Measurements from ENCODE around the gene IQCH.
A peak's percentile ranks its signal among the peaks of the same experiment; 100 is the strongest.

- TF ChIP-seq POLR2A (IDR thresholded peaks at IDR 0.05) = no peak
- TF ChIP-seq, protein P1, sequence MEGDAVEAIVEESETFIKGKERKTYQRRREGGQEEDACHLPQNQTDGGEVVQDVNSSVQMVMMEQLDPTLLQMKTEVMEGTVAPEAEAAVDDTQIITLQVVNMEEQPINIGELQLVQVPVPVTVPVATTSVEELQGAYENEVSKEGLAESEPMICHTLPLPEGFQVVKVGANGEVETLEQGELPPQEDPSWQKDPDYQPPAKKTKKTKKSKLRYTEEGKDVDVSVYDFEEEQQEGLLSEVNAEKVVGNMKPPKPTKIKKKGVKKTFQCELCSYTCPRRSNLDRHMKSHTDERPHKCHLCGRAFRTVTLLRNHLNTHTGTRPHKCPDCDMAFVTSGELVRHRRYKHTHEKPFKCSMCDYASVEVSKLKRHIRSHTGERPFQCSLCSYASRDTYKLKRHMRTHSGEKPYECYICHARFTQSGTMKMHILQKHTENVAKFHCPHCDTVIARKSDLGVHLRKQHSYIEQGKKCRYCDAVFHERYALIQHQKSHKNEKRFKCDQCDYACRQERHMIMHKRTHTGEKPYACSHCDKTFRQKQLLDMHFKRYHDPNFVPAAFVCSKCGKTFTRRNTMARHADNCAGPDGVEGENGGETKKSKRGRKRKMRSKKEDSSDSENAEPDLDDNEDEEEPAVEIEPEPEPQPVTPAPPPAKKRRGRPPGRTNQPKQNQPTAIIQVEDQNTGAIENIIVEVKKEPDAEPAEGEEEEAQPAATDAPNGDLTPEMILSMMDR (IDR thresholded peaks at IDR 0.05) = peak in 3 of 5 experiments; percentile 4 to 21 (median 21)
- TF ChIP-seq POLR2AphosphoS5 (IDR thresholded peaks at IDR 0.05) = no peak
Measured at GRCh38 chr15:67501177-67501835, 246.7 kb downstream of the IQCH start.

All from transverse colon (tissue), 4 donors.